Gastroesophageal sphincter (tissue), 4 donors: ENCODE data around the gene CLTB. TPM values are rescaled to one million over a fixed set of nuclear protein-coding genes. Genes with fewer than 3 reads are reported as not detected.
A peak's percentile ranks its signal among the peaks of the same experiment; 100 is the strongest.

Experiments used
- ATAC-seq: fragments of 150-250 bp; one replicate; pipeline ENCODE4 v1.9.1; 2016; ENCODE audit warnings: mild to moderate bottlenecking, moderate library complexity
- H3K27ac ChIP-seq, 4 donors: fragments of 200-600 bp; sonication (generic) in 3 of 4; 1 replicate in 3 of 4; 2 replicates in 1 of 4; pipeline ENCODE4 v1.5.1; 2016 to 2019
- H3K27me3 ChIP-seq: fragments of 200-600 bp; sonication (generic); one replicate; pipeline ENCODE4 v1.5.1; 2019
- H3K36me3 ChIP-seq, 2 donors: fragments of 200-600 bp; sonication (generic); one replicate each; pipeline ENCODE4 v1.5.1; 2019; ENCODE audit warnings: control low read depth in 1 of 2
- H3K4me1 ChIP-seq, 3 donors: fragments of 200-600 bp; sonication (generic); 1 replicate in 2 of 3; 2 replicates in 1 of 3; pipeline ENCODE4 v1.5.1; 2016 to 2019; ENCODE audit warnings: control low read depth in 2 of 3
- H3K4me3 ChIP-seq, 2 donors: fragments of 200-600 bp; sonication (generic); one replicate each; pipeline ENCODE4 v1.5.1; 2019; ENCODE audit warnings: mild to moderate bottlenecking in 1 of 2, moderate library complexity in 1 of 2
- H3K9me3 ChIP-seq, 3 donors: fragments of 200-600 bp; sonication (generic); one replicate each; pipeline ENCODE4 v1.5.1; 2017 to 2019; ENCODE audit warnings: control low read depth in 2 of 3
- EP300 ChIP-seq: sonication (generic); formaldehyde crosslinking; IDR thresholded peaks from one replicate; pipeline ENCODE4 v1.6.1; 2017; ENCODE audit warnings: antibody characterized with exemption, mild to moderate bottlenecking
- POLR2A ChIP-seq, 2 donors: fragments of 450-650 bp; IDR thresholded peaks; one replicate each; pipeline ENCODE4 v1.6.1; 2017; ENCODE audit warnings: antibody characterized with exemption in 2 of 2, mild to moderate bottlenecking in 2 of 2, moderate library complexity in 1 of 2
- POLR2AphosphoS5 ChIP-seq: sonication (generic); formaldehyde crosslinking; IDR thresholded peaks from one replicate; pipeline ENCODE4 v1.6.1; 2017; ENCODE audit warnings: antibody characterized with exemption
- WGBS, 2 donors: methylation state at CpG; one replicate each; pipeline ENCODE4 v1.1.5; 2018; ENCODE audit warnings: low coverage in 1 of 2; 5-methylcytosine and 5-hydroxymethylcytosine counted together
- total RNA-seq, 4 donors: library from RNA; depleted of rRNA; stranded (reverse); fragments of >200 nt; gene quantifications; one replicate each; pipeline ENCODE4 v1.1.0, GENCODE V29; 2016
- TF ChIP-seq, protein P1 (sequence below), 4 experiments: fragments of 200-600 bp in 2 of 4; fragments of 450-650 bp in 2 of 4; sonication (generic) in 1 of 4; IDR thresholded peaks; one replicate each; pipeline ENCODE4 v1.5.1; 2017 to 2019; ENCODE audit warnings: antibody characterized with exemption in 4 of 4, mild to moderate bottlenecking in 2 of 4, moderate library complexity in 2 of 4

Gene CLTB
- total RNA-seq, 4 donors from 2014 or later, result 222 to 285 (median 240) TPM

DNA sequence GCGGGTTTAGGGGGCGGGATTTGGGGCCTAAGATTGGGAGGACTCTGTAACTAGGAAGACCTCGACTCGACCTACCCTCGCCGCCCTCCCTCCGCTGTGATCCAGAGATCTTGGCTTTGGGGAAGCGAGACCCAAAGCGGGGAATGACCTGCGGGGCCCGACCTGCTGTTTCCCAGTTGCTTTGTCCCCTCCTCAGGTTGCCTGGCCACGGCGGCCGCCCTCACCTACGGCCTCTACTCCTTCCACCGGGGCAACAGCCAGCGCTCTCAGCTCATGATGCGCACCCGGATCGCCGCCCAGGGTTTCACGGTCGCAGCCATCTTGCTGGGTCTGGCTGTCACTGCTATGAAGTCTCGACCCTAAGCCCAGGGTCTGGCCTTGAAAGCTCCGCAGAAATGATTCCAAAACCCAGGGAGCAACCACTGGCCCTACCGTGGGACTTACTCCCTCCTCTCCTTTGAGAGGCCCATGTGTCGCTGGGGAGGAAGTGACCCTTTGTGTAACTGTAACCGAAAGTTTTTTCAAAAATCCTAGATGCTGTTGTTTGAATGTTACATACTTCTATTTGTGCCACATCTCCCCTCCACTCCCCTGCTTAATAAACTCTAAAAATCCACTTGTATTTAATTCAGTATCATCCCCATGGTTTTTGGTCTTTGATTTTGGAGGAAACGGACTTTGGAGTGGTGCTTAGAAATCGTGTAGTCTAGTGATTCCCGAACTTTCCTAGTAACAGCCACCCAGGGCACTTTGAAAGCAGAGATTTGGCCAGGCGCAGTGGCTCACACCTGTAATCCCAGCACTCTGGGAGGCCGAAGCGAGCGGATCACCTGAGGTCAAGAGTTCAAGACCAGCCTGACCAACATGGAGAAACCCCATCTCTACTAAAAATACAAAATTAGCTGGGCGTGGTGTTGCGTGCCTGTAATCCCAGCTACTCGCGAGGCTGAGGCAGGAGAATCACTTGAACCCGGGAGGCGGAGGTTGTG is 26.9 kb downstream of the CLTB start:
- H3K27me3 ChIP-seq, result no peaks in the 10 kb centered on the region
- H3K4me1 ChIP-seq, result peaks cover 6 to 43% (median 7%) of the 10 kb centered on the region in 3 donors
- 1 to 41% methylated on average over 8 to 16 of the region's 41 CpGs for WGBS, 2 donors
- H3K4me3 ChIP-seq, result peak overlapping the region; percentile 92 to 93
- no peaks in the 10 kb centered on the region for H3K9me3 ChIP-seq
- peaks cover 0 to 56% of the 10 kb centered on the region in 2 donors for H3K36me3 ChIP-seq
- H3K27ac ChIP-seq, result peak overlapping the region; percentile 74 to 97 (median 95)
- ATAC-seq, result peak; percentile 30
- TF ChIP-seq EP300, result no peak
- TF ChIP-seq POLR2A (IDR thresholded peaks at IDR 0.05), result peak; percentile 79 to 81
- peak; percentile 85 for TF ChIP-seq POLR2AphosphoS5

DNA sequence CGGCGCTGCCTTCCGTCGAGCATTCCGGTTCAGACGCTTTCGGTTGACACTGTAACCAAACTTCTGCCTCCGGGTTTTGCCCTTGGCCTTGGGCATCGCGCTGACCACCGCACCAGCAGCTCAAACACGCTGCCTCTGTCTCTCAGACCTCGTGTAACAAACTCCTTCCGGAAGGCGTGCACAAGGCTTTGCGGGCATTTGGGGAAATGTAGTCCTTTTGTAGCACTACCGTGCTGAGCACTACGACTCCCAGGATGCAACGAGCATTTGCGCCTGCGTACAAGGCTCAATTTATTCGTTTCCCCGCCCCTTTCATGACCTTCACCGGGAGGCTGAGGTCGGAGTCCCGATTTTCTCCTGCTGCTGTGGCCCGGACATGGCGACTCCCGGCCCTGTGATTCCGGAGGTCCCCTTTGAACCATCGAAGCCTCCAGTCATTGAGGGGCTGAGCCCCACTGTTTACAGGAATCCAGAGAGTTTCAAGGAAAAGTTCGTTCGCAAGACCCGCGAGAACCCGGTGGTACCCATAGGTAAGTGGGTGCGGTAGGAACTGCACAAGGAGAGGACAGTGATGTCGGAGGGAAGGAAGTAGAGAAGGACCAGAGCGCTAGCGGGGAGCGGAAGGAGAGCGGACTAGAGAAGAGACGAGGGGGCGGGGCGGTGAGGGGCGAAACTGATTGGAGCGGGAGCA is 27.8 kb downstream of the CLTB start, which contains the start of the genes HIGD2A and NOP16:
HIGD2A (plus strand) TSS at position 308 of the 691 bp plus-strand sequence; CDS start at position 377, 69 bp downstream.
NOP16 (minus strand) TSS at position 155 of the 691 bp plus-strand sequence; CDS start at position 96, 59 bp downstream.
- ATAC-seq, result peak; percentile 97
- peaks cover 6 to 43% (median 7%) of the 10 kb centered on the region in 3 donors for H3K4me1 ChIP-seq
- no peak for TF ChIP-seq POLR2A (IDR thresholded peaks at IDR 0.05)
- no peak for TF ChIP-seq EP300
- peak; percentile 64 for TF ChIP-seq POLR2AphosphoS5
- TF ChIP-seq, protein P1, sequence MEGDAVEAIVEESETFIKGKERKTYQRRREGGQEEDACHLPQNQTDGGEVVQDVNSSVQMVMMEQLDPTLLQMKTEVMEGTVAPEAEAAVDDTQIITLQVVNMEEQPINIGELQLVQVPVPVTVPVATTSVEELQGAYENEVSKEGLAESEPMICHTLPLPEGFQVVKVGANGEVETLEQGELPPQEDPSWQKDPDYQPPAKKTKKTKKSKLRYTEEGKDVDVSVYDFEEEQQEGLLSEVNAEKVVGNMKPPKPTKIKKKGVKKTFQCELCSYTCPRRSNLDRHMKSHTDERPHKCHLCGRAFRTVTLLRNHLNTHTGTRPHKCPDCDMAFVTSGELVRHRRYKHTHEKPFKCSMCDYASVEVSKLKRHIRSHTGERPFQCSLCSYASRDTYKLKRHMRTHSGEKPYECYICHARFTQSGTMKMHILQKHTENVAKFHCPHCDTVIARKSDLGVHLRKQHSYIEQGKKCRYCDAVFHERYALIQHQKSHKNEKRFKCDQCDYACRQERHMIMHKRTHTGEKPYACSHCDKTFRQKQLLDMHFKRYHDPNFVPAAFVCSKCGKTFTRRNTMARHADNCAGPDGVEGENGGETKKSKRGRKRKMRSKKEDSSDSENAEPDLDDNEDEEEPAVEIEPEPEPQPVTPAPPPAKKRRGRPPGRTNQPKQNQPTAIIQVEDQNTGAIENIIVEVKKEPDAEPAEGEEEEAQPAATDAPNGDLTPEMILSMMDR (IDR thresholded peaks at IDR 0.05), result peak in 2 of 4 experiments; percentile 47 to 57
- peaks cover 0 to 57% of the 10 kb centered on the region in 2 donors for H3K36me3 ChIP-seq
- peak within 1 kb of the TSS; percentile 74 to 97 (median 95) for H3K27ac ChIP-seq
- peak within 1 kb of the TSS; percentile 92 to 93 for H3K4me3 ChIP-seq
- no peaks in the 10 kb centered on the region for H3K27me3 ChIP-seq
- WGBS, 2 donors, result 0 to 2% methylated on average over 9 to 21 of the region's 47 CpGs
- no peaks in the 10 kb centered on the region for H3K9me3 ChIP-seq

GRCh38 chr5:176388003-176388443 is 28.3 kb downstream of the CLTB start:
- H3K27me3 ChIP-seq, result no peaks in the 10 kb centered on the region
- ATAC-seq, result no peak
- H3K9me3 ChIP-seq, result no peaks in the 10 kb centered on the region
- peaks cover 0 to 57% of the 10 kb centered on the region in 2 donors for H3K36me3 ChIP-seq
- H3K4me3 ChIP-seq, result peak overlapping the region; percentile 92 to 93
- H3K4me1 ChIP-seq, result peaks cover 6 to 43% (median 7%) of the 10 kb centered on the region in 3 donors
- TF ChIP-seq POLR2A (IDR thresholded peaks at IDR 0.05) (no peak), EP300 (no peak), POLR2AphosphoS5 (no peak)
- TF ChIP-seq, protein P1 (IDR thresholded peaks at IDR 0.05), result no peak
- 0 to 1% methylated on average over 10 to 20 of the region's 29 CpGs for WGBS, 2 donors
- peak overlapping the region; percentile 13 to 97 (median 95) for H3K27ac ChIP-seq

GRCh38 chr5:176387384-176387925 is 28.9 kb downstream of the CLTB start:
- ATAC-seq, result no peak
- TF ChIP-seq, protein P1 (IDR thresholded peaks at IDR 0.05), result no peak
- TF ChIP-seq POLR2AphosphoS5, result no peak
- no peak for TF ChIP-seq EP300
- no peak for TF ChIP-seq POLR2A (IDR thresholded peaks at IDR 0.05)

More at GRCh38 chr5:176387384-176387925, 28.9 kb downstream of the CLTB start:
- Histone ChIP-seq H3K4me3 (peak overlapping the region; percentile 92 to 93), H3K4me1 (peaks cover 6 to 43% (median 7%) of the 10 kb centered on the region in 3 donors), H3K27ac (peak overlapping the region in 1 of 4 donors; percentile 94), H3K36me3 (peaks cover 0 to 57% of the 10 kb centered on the region in 2 donors), H3K9me3 (no peaks in the 10 kb centered on the region), H3K27me3 (no peaks in the 10 kb centered on the region)
- WGBS, 2 donors, result 43 to 46% methylated on average over 4 to 8 of the region's 8 CpGs
